ENCODE measurements around the gene ANKRD28. TPM values are rescaled to one million over a fixed set of nuclear protein-coding genes. Genes with fewer than 3 reads are reported as not detected.

The ANKRD28 gene
- total RNA-seq, 2 donors from 2014 or later = 40.7 to 46.2 TPM

- TF ChIP-seq CTCF (IDR thresholded peaks at IDR 0.05) = no peak
- H3K4me1 ChIP-seq = no peaks in the 10 kb centered on the region
- no peak overlapping the region for H3K27ac ChIP-seq
- H3K36me3 ChIP-seq = peaks cover 7% of the 10 kb centered on the region
- no peak overlapping the region for H3K9ac ChIP-seq (ENCODE audit: low read depth in 2 of 2, low read length in 2 of 2)
- H3K9me3 ChIP-seq = no peaks in the 10 kb centered on the region
- intact Hi-C loops (cut with DNase I) = no loop called here
- no peak for DNase-seq
- H3K27me3 ChIP-seq = no peaks in the 10 kb centered on the region
- H3K4me3 ChIP-seq = no peak overlapping the region
Observed at GRCh38 chr3:15722877-15723623, 74.7 kb downstream of the ANKRD28 start.

- Histone ChIP-seq H3K27me3 (no peaks in the 10 kb centered on the region), H3K9ac (ENCODE audit: low read depth in 2 of 2, low read length in 2 of 2) (no peak overlapping the region), H3K9me3 (no peaks in the 10 kb centered on the region), H3K4me1 (no peaks in the 10 kb centered on the region), H3K4me3 (no peak overlapping the region), H3K27ac (no peak overlapping the region), H3K36me3 (no peaks in the 10 kb centered on the region)
- DNase-seq = no peak
- intact Hi-C loops (cut with DNase I) = no loop called here
- TF ChIP-seq CTCF (IDR thresholded peaks at IDR 0.05) = no peak
Observed at GRCh38 chr3:15716178-15716577, 81.6 kb downstream of the ANKRD28 start.

DNA sequence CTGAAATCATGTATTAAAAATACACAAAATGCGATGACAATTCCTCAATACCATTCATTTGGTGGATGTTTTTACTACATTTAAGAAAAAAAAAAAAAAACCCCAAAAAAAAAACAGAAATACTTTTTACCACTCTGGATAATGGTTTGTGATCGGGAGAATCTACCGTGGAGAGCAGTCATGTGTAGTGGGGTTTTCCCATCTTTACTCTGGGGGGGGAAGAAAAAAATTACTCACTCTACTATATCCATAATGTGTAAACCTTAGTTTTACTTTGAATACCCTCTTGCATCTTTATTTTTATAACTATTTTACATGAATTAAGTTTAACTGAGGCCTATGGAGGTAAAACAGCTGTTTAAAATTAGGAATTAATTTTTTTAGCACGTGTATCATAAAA, 83.3 kb downstream of the ANKRD28 start:
- H3K9ac ChIP-seq (ENCODE audit: low read depth in 2 of 2, low read length in 2 of 2) = no peak overlapping the region
- H3K36me3 ChIP-seq = peaks cover 4% of the 10 kb centered on the region
- no peaks in the 10 kb centered on the region for H3K9me3 ChIP-seq
- H3K27ac ChIP-seq = no peak overlapping the region
- no peak for TF ChIP-seq CTCF (IDR thresholded peaks at IDR 0.05)
- no peak overlapping the region for H3K4me3 ChIP-seq
- DNase-seq = no peak
- intact Hi-C loops (cut with DNase I) = no loop called here
- H3K4me1 ChIP-seq = no peaks in the 10 kb centered on the region
- H3K27me3 ChIP-seq = no peaks in the 10 kb centered on the region

GRCh38 chr3:15713364-15713763, 84.4 kb downstream of the ANKRD28 start:
- H3K27ac ChIP-seq = no peak overlapping the region
- H3K9ac ChIP-seq (ENCODE audit: low read depth in 2 of 2, low read length in 2 of 2) = no peak overlapping the region
- H3K9me3 ChIP-seq = no peaks in the 10 kb centered on the region
- H3K36me3 ChIP-seq = peaks cover 7% of the 10 kb centered on the region
- H3K27me3 ChIP-seq = no peaks in the 10 kb centered on the region
- TF ChIP-seq CTCF (IDR thresholded peaks at IDR 0.05) = no peak
- H3K4me1 ChIP-seq = no peaks in the 10 kb centered on the region
- no peak overlapping the region for H3K4me3 ChIP-seq
- no peak for DNase-seq
- intact Hi-C loops (cut with DNase I) = no loop called here

DNA sequence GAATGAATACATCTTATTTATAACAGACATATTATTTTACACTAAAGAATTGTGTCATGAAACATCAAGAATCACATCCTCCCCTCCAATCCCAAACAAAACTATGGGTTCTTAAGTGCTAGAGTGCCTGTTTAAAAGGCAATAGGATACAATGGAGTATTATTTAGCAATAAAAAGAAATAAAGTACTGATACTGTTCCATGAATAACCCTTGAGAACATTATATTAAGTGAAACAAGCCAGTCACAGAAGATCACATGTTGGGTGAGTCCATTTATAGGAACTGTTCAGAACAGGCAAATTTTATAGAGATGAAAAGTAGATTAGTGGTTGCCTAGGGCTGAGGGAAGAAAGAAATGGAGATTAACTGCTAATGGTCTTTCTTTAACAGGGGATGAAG, 86.5 kb downstream of the ANKRD28 start:
- no peaks in the 10 kb centered on the region for H3K27me3 ChIP-seq
- no peak overlapping the region for H3K4me3 ChIP-seq
- no peak overlapping the region for H3K9ac ChIP-seq (ENCODE audit: low read depth in 2 of 2, low read length in 2 of 2)
- no peaks in the 10 kb centered on the region for H3K9me3 ChIP-seq
- H3K27ac ChIP-seq = no peak overlapping the region
- H3K36me3 ChIP-seq = peaks cover 7% of the 10 kb centered on the region
- intact Hi-C loops (cut with DNase I) = no loop called here
- no peak for TF ChIP-seq CTCF (IDR thresholded peaks at IDR 0.05)
- H3K4me1 ChIP-seq = no peaks in the 10 kb centered on the region
- DNase-seq = no peak

Data from colonic mucosa (tissue), 4 donors.